K562 (cell line): ENCODE results near the gene ZNF747. TPM values are rescaled to one million over a fixed set of nuclear protein-coding genes. Genes with fewer than 3 reads are reported as not detected.
A peak's percentile ranks its signal among the peaks of the same experiment; 100 is the strongest.

Source experiments
- E2F8 ChIP-seq: fragments of 450-650 bp; IDR thresholded peaks from 2 replicates; pipeline ENCODE4 v1.7.1; 2018; ENCODE audit warnings: mild to moderate bottlenecking, low read depth; ENCODE audit not compliant: partially characterized antibody
- ETS1 ChIP-seq: conservative IDR thresholded peaks from 2 replicates; pipeline ENCODE4 v1.6.1; 2011; ENCODE audit warnings: low read depth, mild to moderate bottlenecking, low read length; ENCODE audit not compliant: control insufficient read depth
- ETV1 ChIP-seq: fragments of 450-650 bp; conservative IDR thresholded peaks from 2 replicates; pipeline ENCODE4 v1.6.1; 2016; ENCODE audit warnings: missing genetic modification characterization, control low read depth, low read depth, missing compliant biosample characterization
- KAT7 ChIP-seq: sonication (generic); formaldehyde crosslinking; IDR thresholded peaks from 2 replicates; pipeline ENCODE4 v1.8.0; 2022; ENCODE audit warnings: missing genetic modification reagents, mild to moderate bottlenecking, borderline replicate concordance
- KLF16 ChIP-seq: IDR thresholded peaks from 2 replicates; pipeline ENCODE4 v1.6.1; 2016; ENCODE audit warnings: antibody characterized with exemption
- MTA2 ChIP-seq: fragments of 450-650 bp; IDR thresholded peaks from 2 replicates; pipeline ENCODE4 v1.6.1; 2016; ENCODE audit warnings: low read depth
- MYC ChIP-seq, 2 experiments: fragments of 250-450 bp in 1 of 2; sonication (Bioruptor Pico) in 1 of 2; IDR thresholded peaks; 2 replicates each; pipeline versions ENCODE4 v1.5.1 to v1.6.1; 2012 to 2021; ENCODE audit warnings: low read depth in 2 of 2, borderline replicate concordance in 1 of 2, improper control_type of control experiment in 1 of 2, low read length in 1 of 2, mild to moderate bottlenecking in 1 of 2, moderate library complexity in 1 of 2
- NFRKB ChIP-seq: fragments of 450-650 bp; IDR thresholded peaks from 2 replicates; pipeline ENCODE4 v1.6.1; 2016; ENCODE audit warnings: low read depth
- NRF1 ChIP-seq, 2 experiments: fragments of 450-650 bp; IDR thresholded peaks in 1 of 2; conservative IDR thresholded peaks in 1 of 2; 2 replicates each; pipeline ENCODE4 v1.6.1; 2014; ENCODE audit warnings: mild to moderate bottlenecking in 2 of 2
- PHB2 ChIP-seq: fragments of 450-650 bp; IDR thresholded peaks from 2 replicates; pipeline ENCODE4 v1.6.1; 2017; ENCODE audit warnings: low read depth
- PRPF4 ChIP-seq: fragments of 200-400 bp; formaldehyde crosslinking; IDR thresholded peaks from one replicate; pipeline ENCODE4 v1.6.1; 2017; ENCODE audit warnings: low read length, low read depth, mild to moderate bottlenecking; ENCODE audit not compliant: insufficient read depth, poor library complexity, severe bottlenecking
- SFPQ ChIP-seq: fragments of 200-400 bp; formaldehyde crosslinking; IDR thresholded peaks from 2 replicates; pipeline ENCODE4 v1.6.1; 2017; ENCODE audit warnings: mild to moderate bottlenecking, low read depth, low read length, moderate library complexity
- SUPT5H ChIP-seq: fragments of 450-650 bp; IDR thresholded peaks from 2 replicates; pipeline ENCODE4 v1.6.1; 2016
- TEAD1 ChIP-seq, 2 experiments: fragments of 450-650 bp in 1 of 2; sonication (generic) in 1 of 2; formaldehyde crosslinking; IDR thresholded peaks; 2 replicates each; pipeline versions ENCODE4 v1.4.0 to v1.8.0; 2020 to 2022; ENCODE audit warnings: mild to moderate bottlenecking in 2 of 2, missing genetic modification reagents in 1 of 2
- ZBTB43 ChIP-seq: sonication (generic); formaldehyde crosslinking; IDR thresholded peaks from 2 replicates; pipeline ENCODE4 v1.8.0; 2023; ENCODE audit warnings: mild to moderate bottlenecking, missing genetic modification reagents
- ZFX ChIP-seq: sonication (generic); formaldehyde crosslinking; IDR thresholded peaks from 2 replicates; pipeline ENCODE4 v1.8.0; 2022; ENCODE audit warnings: mild to moderate bottlenecking, missing genetic modification reagents, moderate library complexity
- ZNF740 ChIP-seq, 3 experiments: fragments of 200-800 bp in 1 of 3; sonication (Bioruptor generic) in 1 of 3; sonication (generic) in 1 of 3; formaldehyde crosslinking in 1 of 3; IDR thresholded peaks; 2 replicates each; pipeline versions ENCODE4 v1.6.1 to v1.8.0; 2016 to 2022; ENCODE audit warnings: mild to moderate bottlenecking in 2 of 3, missing compliant biosample characterization in 2 of 3, missing genetic modification characterization in 2 of 3, missing genetic modification reagents in 1 of 3
- polyA plus RNA-seq, 8 experiments: library from polyadenylated mRNA; depleted of rRNA in 4 of 8; stranded (reverse) in 5 of 8; unstranded in 3 of 8; fragments of >200 nt; fragmentation: Nextera tagmentation in 2 of 8; fragmentation: Illumina TruSeq in 1 of 8; extraction: Ambion mirVana in 2 of 8; extraction: Trizol in 1 of 8; gene quantifications; 2 replicates each; pipeline versions ENCODE4 v1.2.1 to v1.2.3, GENCODE V29; 2011 to 2014; ENCODE audit warnings: inconsistent platforms in 1 of 8, missing spikeins in 1 of 8
- total RNA-seq, 7 experiments: library from RNA; depleted of rRNA in 6 of 7; stranded (reverse); fragments of >200 nt in 6 of 7; fragmentation: Illumina TruSeq in 2 of 7; extraction: Trizol in 2 of 7; gene quantifications; 2 replicates each; pipeline versions ENCODE4 v1.2.1 to v1.2.3, GENCODE V29; 2011 to 2021; ENCODE audit warnings: low replicate concordance in 1 of 7

ZNF747 gene
- total and polyA plus RNA-seq, 9 of the 15 experiments (the other 6 are each of a cell fraction or from before 2014, with no cell fraction given) = 0.14 to 3.3 (median 1.5) TPM

GRCh38 chr16:30534368-30535105 lies at the start of gene ZNF747 (continued):
- TF ChIP-seq SFPQ (no peak), TEAD1 (CRISPR knock-in tag; IDR thresholded peaks at IDR 0.05) (0 out of 4 replicates have a peak, but pooled peaks of 1 of the 2 experiments have one; percentile 6), ZFX (CRISPR knock-in tag) (peak; percentile 98), E2F8 (peak; percentile 66), ZBTB43 (CRISPR knock-in tag) (0 out of 2 replicates have a peak, but pooled peaks have one; percentile 56), SUPT5H (no peak), NFRKB (0 out of 2 replicates have a peak, but pooled peaks have one; percentile 76), MYC (IDR thresholded peaks at IDR 0.05; ENCODE audit: low read depth, low read length) (peak; percentile 78; the same call in 1 of the 2 replicates), MYC (CRISPR knock-in tag; IDR thresholded peaks at IDR 0.05; ENCODE audit: borderline replicate concordance, low read depth) (no peak), ETS1 (peak; percentile 73; the same call in 1 of the 2 replicates), ZNF740 (CRISPR knock-in tag; IDR thresholded peaks at IDR 0.05) (0 out of 2 replicates have a peak, but pooled peaks have one; percentile 13), ZNF740 (tag; IDR thresholded peaks at IDR 0.05) (no peak), MTA2 (no peak), PHB2 (no peak), KLF16 (0 out of 2 replicates have a peak, but pooled peaks have one; percentile 5), KAT7 (CRISPR knock-in tag) (peak; percentile 48; the same call in 1 of the 2 replicates), NRF1 (conservative IDR thresholded peaks at IDR 0.05 in 1 of 2, IDR thresholded peaks at IDR 0.05 in 1 of 2) (peak; percentile 97), PRPF4 (peak; percentile 77), ETV1 (peak; percentile 36; the same call in 1 of the 2 replicates)
